WI38 (cell line): Measurements from ENCODE around the gene RABL6.

Source experiments
- H3K4me3 ChIP-seq: 2 replicates; pipeline ENCODE4 v1.5.1; 2011; ENCODE audit warnings: low read depth, mild to moderate bottlenecking, control low read depth, low read length
- TF ChIP-seq, protein P1 (sequence below): IDR thresholded peaks from 2 replicates; pipeline ENCODE4 v1.5.1; 2012; ENCODE audit warnings: low read depth, mild to moderate bottlenecking, control low read depth, low read length

Gene RABL6

DNA sequence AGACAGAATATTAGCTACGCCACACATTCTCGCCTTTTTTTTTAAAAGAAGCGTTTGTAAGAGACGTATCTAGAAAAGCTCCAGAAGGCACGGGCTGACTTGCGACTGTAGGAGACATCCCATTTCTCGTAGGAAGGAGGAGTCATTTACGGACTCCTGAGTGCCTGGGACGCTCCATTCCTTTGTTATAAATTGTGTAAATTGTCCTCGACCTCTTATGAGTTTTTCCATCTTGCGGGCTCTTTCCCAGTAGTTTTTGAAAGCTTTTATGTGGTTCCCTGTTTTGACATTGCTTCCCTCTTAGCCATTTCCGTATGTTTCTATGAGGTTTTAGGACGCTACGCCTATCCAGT, 1.0 kb downstream of the RABL6 start:
- peak overlapping the region; percentile 85 for H3K4me3 ChIP-seq
- TF ChIP-seq, protein P1, sequence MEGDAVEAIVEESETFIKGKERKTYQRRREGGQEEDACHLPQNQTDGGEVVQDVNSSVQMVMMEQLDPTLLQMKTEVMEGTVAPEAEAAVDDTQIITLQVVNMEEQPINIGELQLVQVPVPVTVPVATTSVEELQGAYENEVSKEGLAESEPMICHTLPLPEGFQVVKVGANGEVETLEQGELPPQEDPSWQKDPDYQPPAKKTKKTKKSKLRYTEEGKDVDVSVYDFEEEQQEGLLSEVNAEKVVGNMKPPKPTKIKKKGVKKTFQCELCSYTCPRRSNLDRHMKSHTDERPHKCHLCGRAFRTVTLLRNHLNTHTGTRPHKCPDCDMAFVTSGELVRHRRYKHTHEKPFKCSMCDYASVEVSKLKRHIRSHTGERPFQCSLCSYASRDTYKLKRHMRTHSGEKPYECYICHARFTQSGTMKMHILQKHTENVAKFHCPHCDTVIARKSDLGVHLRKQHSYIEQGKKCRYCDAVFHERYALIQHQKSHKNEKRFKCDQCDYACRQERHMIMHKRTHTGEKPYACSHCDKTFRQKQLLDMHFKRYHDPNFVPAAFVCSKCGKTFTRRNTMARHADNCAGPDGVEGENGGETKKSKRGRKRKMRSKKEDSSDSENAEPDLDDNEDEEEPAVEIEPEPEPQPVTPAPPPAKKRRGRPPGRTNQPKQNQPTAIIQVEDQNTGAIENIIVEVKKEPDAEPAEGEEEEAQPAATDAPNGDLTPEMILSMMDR: no peak

GRCh38 chr9:136814725-136815421, 7.1 kb downstream of the RABL6 start:
- no peak overlapping the region for H3K4me3 ChIP-seq
- TF ChIP-seq, protein P1: no peak

DNA sequence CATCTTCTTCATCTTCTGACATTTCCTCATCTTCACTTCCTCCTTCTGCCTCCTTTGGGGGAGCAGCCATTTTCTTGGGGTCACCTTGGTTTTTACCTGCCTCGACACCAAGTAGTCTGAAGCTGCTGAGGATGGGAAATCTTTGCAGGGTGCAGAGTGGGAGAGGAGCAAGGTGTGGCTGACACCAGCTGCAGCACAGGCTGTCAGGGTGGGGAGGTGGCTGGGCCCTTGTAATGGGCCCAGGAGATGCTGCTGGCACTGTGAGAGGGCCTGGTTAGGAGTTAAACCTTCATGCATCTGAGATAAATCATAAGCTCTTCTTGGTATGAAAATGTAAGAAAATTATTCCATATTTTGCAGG, 7.7 kb downstream of the RABL6 start:
- TF ChIP-seq, protein P1: no peak
- no peak overlapping the region for H3K4me3 ChIP-seq

- TF ChIP-seq, protein P1: no peak
- no peak overlapping the region for H3K4me3 ChIP-seq
Measured at GRCh38 chr9:136820971-136821825, 13.4 kb downstream of the RABL6 start.

DNA sequence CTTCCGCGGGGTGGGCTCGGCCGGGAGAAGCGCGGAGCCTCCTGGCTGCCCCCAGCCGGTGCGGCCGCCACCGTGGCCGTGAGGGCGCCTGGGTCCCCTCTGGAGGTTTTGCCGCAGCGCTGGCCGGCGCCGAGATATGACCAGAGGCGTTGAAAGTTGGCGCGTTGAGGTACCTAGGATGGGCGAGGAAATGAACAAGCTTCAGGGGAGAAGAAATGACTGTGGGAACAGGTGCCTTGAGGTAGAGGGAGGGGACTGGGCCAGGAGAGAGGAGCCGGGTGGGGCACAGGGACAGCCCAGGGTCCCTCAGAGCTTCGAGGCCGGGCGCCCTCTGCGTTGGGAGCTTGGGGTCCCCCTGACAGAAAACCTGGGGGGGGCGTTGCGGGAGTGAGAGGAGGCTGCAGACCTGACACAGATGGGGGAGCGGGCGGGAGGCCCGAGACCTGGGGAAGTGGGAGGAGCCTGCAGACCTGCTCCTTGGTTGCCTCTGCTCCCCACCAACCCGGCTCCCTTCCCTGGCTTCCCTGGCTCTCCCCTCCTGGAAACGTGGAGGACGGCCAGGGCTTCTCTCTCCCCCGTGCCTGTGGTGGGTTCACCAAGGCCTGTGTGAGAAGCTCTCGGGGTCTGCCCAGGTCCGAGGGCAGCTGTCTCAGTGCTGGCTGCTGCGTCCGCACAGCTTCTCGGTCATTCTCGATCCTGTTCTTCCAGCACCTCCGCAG, 14.2 kb downstream of the RABL6 start:
- H3K4me3 ChIP-seq: no peak overlapping the region
- TF ChIP-seq, protein P1: no peak

DNA sequence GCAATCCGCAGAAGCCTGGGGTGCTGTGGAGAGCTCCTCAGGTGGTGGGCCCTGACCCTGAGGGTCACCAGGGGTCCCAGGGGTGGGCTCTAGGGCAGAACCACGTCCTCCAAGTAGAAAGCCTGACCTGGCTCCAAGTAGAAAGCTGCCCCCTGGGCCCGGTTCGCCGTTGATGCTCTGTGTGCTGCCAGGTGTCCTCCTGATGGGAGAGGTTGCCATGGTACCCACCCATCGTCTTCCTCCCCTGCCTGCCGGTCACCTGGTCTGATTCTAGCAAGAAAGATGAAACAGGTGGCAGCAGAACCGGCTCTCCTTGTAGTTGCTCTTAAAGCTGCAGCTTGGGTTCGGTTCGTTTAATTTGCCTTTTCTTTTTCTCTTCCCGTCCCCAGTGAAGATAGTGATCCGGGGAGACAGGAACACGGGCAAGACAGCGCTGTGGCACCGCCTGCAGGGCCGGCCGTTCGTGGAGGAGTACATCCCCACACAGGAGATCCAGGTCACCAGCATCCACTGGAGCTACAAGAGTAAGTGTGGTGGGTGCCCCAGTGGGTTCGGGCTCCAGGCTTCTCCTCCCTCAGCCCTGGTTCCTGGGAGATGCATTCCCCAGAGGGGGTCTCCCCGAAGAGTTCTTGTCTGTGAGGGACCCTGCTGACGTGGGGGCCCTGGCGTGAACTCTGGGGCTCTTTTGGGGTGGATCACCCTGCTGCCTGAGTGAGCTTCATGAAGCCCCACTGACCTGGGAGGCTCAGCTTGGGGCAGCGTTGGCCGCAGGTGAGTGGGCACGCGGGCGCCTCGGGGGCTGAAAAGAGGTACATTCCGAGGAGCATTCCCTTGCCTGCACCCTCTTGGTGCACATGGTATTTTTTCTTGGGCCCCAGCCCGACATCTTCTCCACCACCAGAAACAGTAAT, 15.6 kb downstream of the RABL6 start:
- no peak overlapping the region for H3K4me3 ChIP-seq
- TF ChIP-seq, protein P1: no peak
